ENCODE data around the gene REEP1. TPM values are rescaled to one million over a fixed set of nuclear protein-coding genes. Genes with fewer than 3 reads are reported as not detected.

Gene REEP1
- total RNA-seq, 2 experiments from 2014 or later = 0.23 to 0.25 TPM

DNA sequence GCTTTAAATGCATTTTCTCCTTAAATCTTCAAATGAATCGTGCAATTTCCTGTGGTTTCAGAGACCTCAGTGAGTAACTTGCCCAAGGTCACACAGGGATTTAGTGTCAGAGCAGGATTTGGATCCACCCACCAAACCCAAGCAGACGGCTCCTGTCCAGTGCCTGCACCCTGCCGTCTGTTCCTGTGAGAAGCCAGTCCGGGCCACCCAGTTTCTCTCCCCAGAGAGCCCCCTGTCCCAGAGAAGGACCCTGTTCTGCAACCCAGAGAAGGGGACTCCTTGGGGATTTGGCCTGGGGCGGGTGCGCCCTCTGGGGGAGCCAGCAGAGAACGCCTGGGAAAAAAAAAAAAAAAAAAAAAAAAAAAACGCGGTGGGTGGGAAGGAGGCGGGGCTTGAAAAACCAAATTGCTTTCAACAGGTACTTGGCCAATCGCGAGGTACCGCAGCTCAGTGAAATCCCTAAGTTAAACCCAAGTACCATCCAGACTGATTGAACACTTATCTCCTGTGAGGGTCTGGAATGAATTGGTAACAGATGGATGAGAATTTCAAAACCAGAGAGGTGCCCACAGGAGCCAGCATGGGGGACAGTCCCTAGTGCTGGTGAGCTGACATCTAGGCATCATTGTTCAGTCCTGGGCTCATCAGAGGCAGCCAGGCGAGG is 30.9 kb upstream of the REEP1 start:
- peak overlapping the region; percentile 50 for H3K4me3 Mint-ChIP-seq
- peaks cover 8% of the 10 kb centered on the region for H3K9me3 Mint-ChIP-seq
- ChIA-PET POLR2A (interaction anchor here (1.1 kb wide), 1 partner anchor 21 kb away, joined by 3 read pairs; no protein-coding TSS in a partner anchor), CTCF (interaction anchor here (1.0 to 2.8 kb wide), 3 partner anchors 125 to 153 kb away, joined by 3 to 25 read pairs (median 3); no protein-coding TSS in a partner anchor)
- TF ChIP-seq, protein P1, sequence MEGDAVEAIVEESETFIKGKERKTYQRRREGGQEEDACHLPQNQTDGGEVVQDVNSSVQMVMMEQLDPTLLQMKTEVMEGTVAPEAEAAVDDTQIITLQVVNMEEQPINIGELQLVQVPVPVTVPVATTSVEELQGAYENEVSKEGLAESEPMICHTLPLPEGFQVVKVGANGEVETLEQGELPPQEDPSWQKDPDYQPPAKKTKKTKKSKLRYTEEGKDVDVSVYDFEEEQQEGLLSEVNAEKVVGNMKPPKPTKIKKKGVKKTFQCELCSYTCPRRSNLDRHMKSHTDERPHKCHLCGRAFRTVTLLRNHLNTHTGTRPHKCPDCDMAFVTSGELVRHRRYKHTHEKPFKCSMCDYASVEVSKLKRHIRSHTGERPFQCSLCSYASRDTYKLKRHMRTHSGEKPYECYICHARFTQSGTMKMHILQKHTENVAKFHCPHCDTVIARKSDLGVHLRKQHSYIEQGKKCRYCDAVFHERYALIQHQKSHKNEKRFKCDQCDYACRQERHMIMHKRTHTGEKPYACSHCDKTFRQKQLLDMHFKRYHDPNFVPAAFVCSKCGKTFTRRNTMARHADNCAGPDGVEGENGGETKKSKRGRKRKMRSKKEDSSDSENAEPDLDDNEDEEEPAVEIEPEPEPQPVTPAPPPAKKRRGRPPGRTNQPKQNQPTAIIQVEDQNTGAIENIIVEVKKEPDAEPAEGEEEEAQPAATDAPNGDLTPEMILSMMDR (IDR thresholded peaks at IDR 0.05) = peak; percentile 72
- peak; percentile 48 for DNase-seq
- peak; percentile 83 for ATAC-seq
- peak overlapping the region; percentile 14 for H3K27ac Mint-ChIP-seq
- H3K36me3 Mint-ChIP-seq (ENCODE audit: low read depth) = peaks cover 4% of the 10 kb centered on the region
- H3K27me3 Mint-ChIP-seq = no peaks in the 10 kb centered on the region
- H3K4me1 Mint-ChIP-seq (ENCODE audit: low read depth) = peaks cover 27% of the 10 kb centered on the region
- intact Hi-C loops (cut with micrococcal nuclease) = loop anchor here (5.0 kb wide), 1 partner anchor 146 kb away; no protein-coding TSS in a partner anchor

DNA sequence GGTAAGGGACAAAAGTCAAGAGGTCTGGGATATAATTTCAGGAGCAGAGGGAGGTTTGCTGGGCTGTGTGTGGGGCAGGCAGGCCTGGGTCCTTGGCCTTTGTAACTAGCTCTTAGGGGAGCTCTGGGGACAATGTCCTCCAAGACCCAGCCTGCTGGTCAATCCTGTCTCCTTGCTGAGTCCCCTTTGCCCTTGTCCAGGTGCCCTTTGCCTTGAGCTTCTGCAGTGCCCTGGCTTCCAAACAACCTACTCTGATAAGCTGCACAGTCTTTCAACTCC is 30.0 kb upstream of the REEP1 start:
- ChIA-PET POLR2A (interaction anchor here (1.1 kb wide), 1 partner anchor 20 kb away, joined by 3 read pairs; no protein-coding TSS in a partner anchor), CTCF (interaction anchor here (2.8 kb wide), 1 partner anchor 146 kb away, joined by 25 read pairs; no protein-coding TSS in a partner anchor)
- H3K4me3 Mint-ChIP-seq = no peak overlapping the region
- TF ChIP-seq, protein P1 (IDR thresholded peaks at IDR 0.05) = no peak
- H3K27me3 Mint-ChIP-seq = no peaks in the 10 kb centered on the region
- DNase-seq = no peak
- ATAC-seq = no peak
- intact Hi-C loops (cut with micrococcal nuclease) = loop anchor here (5.0 kb wide), 1 partner anchor 145 kb away; no protein-coding TSS in a partner anchor
- peaks cover 4% of the 10 kb centered on the region for H3K36me3 Mint-ChIP-seq (ENCODE audit: low read depth)
- peaks cover 23% of the 10 kb centered on the region for H3K4me1 Mint-ChIP-seq (ENCODE audit: low read depth)
- H3K27ac Mint-ChIP-seq = no peak overlapping the region
- H3K9me3 Mint-ChIP-seq = peaks cover 8% of the 10 kb centered on the region

DNA sequence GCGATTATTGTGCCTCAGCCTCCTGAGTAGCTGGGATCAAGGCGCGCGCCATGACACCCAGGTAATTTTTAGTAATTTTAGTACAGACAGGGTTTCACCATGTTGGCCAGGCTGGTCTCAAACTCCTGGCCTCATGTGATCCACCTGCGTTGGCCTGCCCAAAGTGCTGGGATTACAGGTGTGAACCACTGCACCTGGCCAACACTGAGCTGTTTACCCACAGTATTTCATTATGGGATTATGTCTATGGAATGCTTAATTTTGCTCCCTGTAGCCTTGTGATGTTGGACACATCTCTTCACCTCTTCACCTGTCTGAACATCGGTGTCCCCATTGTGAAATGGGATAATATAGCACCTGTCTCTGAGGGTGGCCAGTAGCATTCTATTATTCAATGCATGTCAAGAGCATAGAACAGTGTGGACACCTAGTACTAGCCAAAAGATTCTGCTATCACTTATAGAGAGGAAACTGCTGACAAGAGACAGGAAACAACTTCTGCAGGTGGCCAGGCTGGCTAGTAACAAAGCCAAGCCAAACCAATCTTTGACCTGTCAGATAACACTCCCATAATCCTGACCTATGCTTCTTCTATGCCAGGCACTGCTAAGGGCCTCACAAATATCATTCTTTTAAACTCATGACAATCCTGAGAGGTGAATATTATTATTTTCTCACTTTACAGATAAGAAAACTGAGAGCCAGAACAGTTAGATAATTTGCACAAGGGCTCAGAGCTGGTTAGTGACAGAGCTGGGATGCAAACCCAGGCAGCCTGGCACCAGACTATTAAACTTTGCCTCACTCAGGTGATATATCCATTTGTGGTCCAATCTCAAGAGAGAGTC is 29.4 kb upstream of the REEP1 start:
- ChIA-PET POLR2A (no interaction called here), CTCF (interaction anchor here (0.8 to 2.8 kb wide), 5 partner anchors 26 to 153 kb away, joined by 3 to 25 read pairs (median 3); no protein-coding TSS in a partner anchor)
- peaks cover 8% of the 10 kb centered on the region for H3K9me3 Mint-ChIP-seq
- H3K27ac Mint-ChIP-seq = no peak overlapping the region
- DNase-seq (no peak), ATAC-seq (no peak)
- peaks cover 4% of the 10 kb centered on the region for H3K36me3 Mint-ChIP-seq (ENCODE audit: low read depth)
- no peaks in the 10 kb centered on the region for H3K27me3 Mint-ChIP-seq
- no peak overlapping the region for H3K4me3 Mint-ChIP-seq
- H3K4me1 Mint-ChIP-seq (ENCODE audit: low read depth) = peaks cover 20% of the 10 kb centered on the region
- intact Hi-C loops (cut with micrococcal nuclease) = loop anchor here (5.0 kb wide), 1 partner anchor 145 kb away; no protein-coding TSS in a partner anchor
- TF ChIP-seq, protein P1 (IDR thresholded peaks at IDR 0.05) = no peak

DNA sequence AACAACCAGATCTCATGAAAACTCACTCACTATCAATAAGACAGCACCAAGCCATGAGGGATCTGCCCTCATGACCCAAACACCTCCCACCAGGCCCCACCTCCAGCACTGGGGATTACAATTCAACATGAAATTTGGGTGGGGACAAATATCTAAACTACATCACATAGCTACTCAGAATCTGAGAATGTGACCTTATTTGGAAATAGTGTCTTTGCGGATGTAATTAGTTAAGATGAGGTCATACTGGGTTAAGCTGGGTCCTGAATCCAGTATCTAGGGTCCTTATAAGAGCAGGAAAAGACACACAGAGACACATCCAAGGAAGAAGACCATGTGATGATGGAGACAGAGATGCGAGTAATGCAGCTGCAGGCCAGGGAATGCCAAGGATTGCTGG is 27.5 kb upstream of the REEP1 start:
- DNase-seq (no peak), ATAC-seq (no peak)
- H3K4me3 Mint-ChIP-seq = no peak overlapping the region
- peaks cover 1% of the 10 kb centered on the region for H3K36me3 Mint-ChIP-seq (ENCODE audit: low read depth)
- CTCF ChIA-PET = interaction anchor here (2.2 kb wide), 1 partner anchor 144 kb away, joined by 9 read pairs; no protein-coding TSS in a partner anchor
- H3K9me3 Mint-ChIP-seq = peaks cover 4% of the 10 kb centered on the region
- intact Hi-C loops (cut with micrococcal nuclease) = loop anchor here (5.0 kb wide), 1 partner anchor 143 kb away; no protein-coding TSS in a partner anchor
- no peaks in the 10 kb centered on the region for H3K27me3 Mint-ChIP-seq
- TF ChIP-seq, protein P1 (IDR thresholded peaks at IDR 0.05) = no peak
- POLR2A ChIA-PET = no interaction called here
- peaks cover 12% of the 10 kb centered on the region for H3K4me1 Mint-ChIP-seq (ENCODE audit: low read depth)
- H3K27ac Mint-ChIP-seq = no peak overlapping the region

All from activated CD8-positive, alpha-beta T cell treated with anti-CD3 and anti-CD28 coated beads for 36 hours (primary cell).